GM20431 (cell line): ENCODE measurements around the gene UBE2D3.
"Not testable (repeated sequence)": the region's sequence is repeated elsewhere in the genome, so short reads cannot be mapped to it uniquely, and the experiment has no call there.

Source experiments
- in situ Hi-C: fragments of 300-500 bp; cut with MseI, MboI; formaldehyde crosslinking; loops from one replicate; pipeline ENCODE4 v1.15.0; 2020; ENCODE audit warnings: low sequenced_read_pairs; ENCODE audit not compliant: unreplicated experiment

Gene UBE2D3

DNA sequence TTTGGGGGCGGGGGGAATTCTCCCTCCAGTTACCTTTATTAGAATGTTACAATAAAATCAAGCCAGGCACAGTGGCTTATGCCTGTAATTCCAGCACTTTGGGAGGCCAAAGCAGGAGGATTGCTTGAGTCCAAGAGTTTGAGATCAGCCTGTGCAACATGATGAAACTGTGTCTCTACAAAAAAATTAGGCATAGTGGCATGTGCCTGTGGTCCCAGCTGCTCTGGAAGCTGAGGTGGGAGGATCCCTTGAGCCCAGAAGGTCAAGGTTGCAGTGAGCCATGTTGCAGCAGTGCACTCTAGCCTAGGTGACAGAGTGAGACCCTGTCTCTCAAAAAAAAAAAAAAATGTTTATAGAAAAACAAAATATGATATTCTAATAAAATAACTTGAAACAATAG lies 5.3 kb upstream of the UBE2D3 start:
- in situ Hi-C loops, result no loop called here

DNA sequence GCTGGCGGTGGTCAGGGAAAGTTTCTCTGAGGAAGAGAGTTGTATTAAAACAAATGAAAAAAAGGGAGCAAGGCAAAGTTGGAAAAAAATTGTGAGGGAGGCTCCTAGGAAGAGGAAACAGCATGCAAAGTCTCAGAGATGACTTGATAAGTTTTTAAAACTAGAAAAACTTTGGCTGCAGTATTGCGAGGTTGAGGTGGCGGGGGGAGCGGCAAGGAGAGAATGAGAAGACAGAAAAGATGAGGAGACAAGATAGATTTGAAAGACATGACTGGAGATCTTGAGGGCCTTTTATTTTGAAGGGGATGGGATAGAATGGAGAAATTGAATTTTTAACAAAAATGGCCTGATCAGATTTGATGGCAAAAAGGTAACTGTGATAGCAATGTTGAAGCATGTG lies 4.8 kb upstream of the UBE2D3 start:
- in situ Hi-C loops, result no loop called here

DNA sequence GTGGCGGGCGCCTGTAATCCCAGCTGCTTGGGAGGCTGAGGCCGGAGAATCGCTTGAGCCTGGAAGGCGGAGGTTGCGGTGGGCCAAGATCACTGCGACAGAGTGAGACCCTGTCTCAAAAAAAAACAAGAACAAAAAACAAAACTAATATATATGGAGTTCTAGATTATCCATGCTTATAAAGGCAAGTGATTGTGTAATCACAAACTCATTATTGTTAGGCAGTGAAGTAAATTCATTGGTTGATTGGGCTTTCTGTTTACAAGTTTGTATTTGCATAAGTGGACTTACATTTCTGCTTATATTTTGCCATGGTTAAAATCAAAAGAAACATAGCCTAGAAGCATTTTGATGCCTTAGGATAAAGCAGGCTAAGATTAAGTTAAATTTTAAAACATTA lies 2.5 kb upstream of the UBE2D3 start:
- in situ Hi-C loops, result no loop called here

DNA sequence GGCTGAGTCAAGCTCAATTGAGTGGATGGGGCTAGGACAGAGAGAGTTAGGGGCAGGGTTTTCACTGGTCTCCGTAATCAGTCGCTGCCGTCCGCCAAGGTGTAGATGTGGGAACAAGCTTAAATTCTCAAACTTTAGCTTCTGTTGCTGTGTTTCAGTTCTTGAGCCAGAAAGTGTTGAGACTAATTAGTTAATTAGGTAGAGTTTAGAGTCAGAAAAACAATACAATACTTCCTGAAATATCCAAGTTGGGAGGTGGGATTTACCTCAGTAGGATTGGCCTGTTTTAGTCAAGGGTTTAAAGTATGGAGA lies 1.1 kb upstream of the UBE2D3 start:
- in situ Hi-C loops, result no loop called here

DNA sequence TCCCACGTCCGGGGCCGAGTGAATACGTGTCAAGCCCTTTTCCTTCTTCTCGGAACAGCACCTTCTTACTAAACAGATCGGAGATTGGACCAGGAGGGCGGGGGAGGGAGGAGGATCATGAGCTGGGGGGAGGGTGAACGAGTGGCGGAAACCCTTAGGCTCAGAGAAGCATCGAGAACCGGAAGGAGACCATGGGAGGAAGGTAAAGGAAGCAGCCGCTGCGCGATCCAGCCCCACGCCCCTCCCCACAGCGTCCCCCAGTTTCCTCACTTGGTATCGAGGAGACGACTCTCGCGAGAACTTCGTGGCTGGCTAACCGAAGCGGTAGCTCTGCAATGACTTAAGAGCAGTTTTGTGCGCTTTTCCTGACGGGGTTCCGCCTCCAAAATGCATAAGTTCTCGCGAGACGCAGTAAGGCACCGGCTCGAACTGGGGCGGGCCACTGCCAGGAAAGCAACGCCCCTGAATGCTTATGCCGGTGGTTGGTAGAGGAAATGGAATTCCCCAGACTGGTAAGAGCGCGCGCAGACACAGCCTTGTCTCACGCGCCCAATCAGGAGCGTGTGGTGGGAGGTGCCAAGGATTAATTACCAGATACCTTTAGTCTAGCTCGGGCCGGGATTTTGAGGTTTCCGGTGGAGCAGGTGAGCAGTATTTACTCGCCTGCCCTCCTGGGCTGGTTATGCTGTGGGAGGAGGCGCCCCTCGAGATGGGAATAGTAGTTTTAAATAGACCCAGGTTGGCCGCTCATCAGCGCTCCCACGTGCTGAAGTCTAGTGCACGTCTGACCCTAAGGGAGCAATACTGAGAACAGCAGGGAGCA lies 534 bp upstream of the UBE2D3 start:
- in situ Hi-C loops, result no loop called here

DNA sequence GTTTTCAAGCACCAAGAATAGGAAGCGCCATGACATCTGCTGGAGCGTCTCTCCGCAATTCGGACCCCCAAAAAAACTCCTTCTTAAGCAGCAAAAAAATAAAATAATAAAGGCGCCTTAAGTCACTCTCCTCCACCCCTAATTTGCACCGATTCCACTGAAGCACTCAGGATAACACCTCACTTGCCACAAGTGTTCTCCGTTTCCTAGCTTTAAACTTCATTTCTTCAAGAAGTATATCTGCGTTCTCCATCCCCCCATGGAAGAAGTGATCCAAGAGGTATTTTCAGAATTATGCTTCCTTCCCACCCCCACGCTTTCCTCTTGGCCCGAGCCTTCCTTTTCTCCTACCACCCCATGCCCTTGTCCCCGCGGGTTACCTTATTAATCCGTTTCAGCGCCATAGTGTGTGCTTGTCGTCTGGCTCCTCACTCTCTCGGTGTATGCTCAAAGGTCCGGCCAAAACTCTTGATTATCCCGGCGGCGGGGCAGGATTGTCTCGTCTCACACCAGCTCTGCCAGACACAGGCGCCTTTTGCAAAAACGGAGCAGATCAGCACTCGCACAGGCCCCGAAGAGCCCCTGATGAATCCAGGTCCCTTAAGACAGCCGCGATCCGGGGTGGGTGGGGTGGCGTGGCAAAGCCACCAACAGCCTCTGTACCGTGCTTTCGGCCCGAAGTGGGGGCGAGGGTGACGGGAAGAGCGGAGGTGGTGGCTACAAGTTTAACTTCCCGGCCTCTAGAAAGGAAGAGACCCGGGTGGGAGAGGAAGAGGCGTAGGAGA lies 1.1 kb downstream of the UBE2D3 start:
- in situ Hi-C loops, result no loop called here

DNA sequence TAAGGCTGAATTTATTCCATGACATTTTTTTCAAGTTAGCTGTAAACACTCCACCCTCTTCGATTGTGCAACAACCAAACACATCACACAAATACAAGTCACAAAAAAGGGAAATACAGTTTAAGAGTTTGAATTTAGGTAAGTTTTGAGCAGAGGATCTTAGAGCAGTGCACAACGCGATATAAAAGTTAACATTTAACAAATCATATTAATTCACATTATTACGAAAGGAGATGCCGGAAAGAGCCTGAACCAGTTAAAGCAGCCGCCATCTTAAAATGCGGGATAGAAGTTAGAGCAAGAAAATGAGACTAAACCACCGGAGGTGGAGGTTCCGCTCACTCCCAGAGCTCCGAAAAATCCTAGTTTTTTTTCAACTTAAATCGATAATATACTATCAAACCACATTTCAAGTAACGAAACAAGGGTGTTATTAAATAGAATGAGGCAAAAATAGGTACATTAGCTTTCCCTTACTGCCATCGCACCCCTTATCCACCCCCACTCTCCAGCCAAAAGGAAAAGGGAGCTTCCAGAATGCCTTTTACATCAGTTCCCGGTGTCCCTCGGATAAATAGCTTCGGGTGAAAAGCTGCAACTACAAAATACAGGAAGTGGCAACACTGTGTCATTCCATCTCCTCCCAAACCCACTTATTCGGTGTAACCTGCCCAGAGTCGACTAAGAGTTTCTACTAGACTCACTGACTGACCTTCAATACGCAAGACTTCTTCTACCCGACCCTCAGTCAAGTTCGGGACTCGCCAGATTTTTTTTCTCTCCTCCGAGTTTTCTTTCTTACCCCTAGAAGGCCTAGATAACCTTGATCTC lies 1.9 kb downstream of the UBE2D3 start:
- in situ Hi-C loops, result no loop called here

DNA sequence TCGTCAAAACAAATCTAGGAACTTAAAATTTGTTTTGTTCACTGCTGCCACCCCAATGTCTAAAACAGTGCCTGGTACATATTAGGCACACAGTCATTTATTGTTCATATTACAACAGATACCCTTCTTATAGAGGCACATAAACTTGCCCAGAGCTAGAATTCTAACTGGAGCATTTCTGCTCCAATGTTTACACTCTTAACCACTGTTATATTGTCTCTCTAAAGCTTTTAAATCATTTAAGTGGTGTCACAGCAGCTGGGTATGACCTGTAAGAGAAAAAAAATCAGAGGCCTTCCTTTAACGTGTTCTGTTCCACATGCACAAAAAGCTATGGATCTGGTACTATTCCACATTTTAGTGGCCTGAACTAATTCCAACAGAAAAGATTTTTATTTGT lies 3.0 kb downstream of the UBE2D3 start:
- in situ Hi-C loops, result no loop called here

DNA sequence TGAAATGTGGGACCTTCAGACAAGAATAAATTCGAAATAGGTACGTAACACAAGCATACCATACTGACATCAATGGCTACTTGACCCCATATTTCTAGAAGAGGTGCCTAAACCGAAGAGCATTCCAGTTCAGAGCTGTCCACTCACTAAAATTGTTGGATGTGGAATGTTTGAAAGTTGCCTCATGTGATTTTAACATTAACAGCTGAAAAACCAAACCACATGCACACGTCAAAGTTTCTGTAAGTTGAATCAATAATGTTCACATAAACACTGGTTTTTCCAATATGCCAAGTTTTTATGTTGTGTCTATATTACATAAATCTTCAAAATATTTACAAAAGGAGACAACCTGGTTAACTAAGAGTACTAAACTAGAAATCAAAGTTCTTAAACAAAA lies 3.5 kb downstream of the UBE2D3 start:
- in situ Hi-C loops, result no loop called here

DNA sequence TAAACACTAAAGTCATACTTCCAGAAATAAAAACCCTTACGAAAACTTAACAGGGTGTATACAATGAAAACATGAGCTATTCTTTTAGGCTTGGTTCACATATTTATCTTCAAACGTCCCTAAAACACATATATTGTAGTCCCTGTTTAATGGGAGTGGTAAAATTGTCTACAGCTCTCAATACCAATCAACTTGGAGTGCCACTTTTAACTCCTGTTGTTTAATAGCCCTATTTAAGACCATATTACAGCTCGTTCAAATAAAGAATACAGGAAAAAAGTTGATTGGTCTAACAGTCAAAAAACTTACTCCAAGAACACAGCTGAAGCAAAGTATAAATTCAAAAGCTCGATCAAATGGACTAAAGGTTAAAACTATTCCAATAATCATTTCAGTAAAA lies 3.9 kb downstream of the UBE2D3 start:
- in situ Hi-C loops, result no loop called here

DNA sequence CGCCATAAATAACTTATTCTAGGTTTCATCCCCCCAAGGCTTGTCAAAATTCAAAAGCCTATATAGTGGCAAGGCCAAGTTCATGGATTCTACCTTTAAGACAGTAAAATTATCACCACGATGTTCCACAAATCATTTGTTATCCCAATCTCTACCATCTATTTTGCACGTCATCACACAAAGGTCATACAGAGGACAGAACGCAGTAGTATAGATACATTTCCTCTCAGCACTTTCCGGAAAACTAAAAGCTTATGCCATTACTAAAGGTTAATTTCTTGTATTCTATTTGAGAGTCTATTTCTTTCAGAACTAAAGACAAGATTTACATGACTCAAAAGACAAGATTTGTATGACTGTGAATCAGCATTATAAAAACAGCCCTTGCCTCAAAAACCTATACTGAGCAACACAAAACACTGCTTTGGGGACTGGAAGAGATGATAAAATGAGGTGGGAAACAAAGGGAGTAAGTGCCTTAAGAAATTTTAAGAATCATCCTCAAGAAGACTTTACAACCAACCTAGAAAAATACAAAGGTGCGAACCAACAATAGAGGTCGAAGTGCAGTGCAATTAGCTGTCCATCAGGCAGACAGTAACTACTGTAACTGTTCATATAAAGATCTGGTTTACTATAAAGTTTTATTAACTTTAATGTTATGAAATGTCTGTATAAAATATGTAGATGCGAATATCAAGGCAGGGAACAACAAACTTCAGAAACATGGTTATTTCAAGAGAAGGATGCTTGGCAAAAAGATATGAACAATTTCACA lies 7.6 kb downstream of the UBE2D3 start:
- in situ Hi-C loops, result no loop called here

DNA sequence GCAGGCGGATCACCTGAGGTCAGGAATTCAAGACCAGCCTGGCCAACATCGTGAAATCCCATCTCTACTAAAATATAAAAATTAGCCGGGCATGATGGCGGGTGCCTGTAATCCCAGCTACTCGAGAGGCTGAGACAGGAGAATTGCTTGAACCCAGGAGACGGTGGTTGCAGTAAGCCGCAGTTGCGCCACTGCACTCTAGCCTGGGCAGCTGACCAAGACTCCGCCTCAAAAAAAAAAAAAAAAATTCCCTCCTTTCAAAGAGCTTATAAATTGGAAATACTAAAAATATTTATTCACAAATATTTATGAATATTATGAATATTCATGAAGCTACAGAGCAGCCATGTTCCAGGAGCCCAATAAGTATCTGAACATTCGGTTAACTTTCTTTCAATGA lies 8.3 kb downstream of the UBE2D3 start:
- in situ Hi-C loops, result not testable (repeated sequence)

DNA sequence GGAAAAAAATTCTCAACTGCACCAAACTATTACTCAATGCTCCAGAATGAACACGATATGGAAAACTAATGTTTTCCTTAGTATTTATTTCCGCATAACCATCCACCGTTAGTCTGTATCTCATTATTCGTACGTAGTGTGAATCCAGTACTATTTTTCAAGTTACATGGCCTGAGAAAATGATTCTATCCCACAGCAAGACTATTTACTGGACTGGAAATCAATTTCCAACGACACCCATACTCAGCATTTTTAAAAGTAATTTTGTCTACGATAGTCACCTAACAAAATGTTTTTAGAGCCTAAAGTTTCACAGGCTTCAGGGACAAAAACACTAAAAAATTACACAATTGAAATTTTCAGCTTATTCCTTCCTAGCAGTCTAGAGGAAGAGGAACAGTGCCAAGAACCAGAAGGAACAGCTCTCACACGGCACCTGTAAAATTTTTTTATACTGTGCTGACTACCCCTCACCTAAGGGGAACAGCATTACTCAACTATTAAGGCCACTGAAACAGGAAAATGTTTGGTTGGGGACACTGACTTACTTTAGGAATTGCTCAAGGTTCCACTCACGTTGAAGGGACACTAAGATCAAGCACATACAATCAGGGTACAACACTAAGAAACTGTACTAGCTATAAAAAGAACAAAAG lies 9.6 kb downstream of the UBE2D3 start:
- in situ Hi-C loops, result no loop called here

DNA sequence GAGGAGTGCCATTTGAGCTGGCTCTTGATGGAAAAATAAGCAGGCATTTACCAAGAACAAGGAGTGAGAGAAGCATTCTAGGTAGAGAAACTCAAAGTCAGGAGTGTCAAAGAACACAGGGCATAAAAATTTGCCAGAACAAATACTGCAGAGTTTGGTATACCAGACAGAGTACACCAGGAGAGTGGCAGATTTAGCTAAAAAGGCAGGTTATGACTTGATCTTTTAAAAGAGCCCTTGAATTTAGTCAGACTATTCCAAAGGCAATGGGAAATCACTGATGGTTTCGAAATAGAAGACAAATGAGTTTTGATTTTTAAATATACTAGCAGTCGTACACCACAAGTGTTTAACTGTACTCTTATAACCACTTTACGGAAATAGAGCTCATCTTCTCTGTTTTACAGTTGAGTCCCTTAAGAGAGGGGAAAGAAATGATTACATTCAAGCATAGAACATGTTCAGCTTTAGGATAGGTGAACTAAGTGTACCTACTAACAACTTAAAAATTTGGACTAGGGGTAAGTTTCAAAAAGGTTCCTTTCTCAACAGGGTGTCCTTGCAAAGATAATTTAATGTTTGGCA lies 10.2 kb downstream of the UBE2D3 start:
- in situ Hi-C loops, result no loop called here

DNA sequence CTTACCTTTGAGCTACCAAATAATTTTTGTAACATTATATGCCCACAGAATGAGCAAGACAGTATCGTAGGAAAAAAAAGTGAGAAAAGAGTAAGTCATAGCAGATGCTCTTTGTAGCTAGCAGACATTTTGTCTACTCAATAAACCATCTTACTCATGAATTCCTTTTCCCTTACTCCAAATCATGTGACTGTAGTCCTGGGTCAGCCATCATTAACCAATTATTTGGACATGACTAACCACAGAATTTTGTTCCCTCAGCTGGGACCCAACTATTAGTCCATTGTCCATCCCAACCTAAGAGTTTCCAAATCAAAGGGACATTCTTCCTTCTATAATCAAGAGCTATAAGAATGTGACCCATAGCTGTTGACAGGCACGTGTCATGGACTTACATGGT lies 11.4 kb downstream of the UBE2D3 start:
- in situ Hi-C loops, result no loop called here

DNA sequence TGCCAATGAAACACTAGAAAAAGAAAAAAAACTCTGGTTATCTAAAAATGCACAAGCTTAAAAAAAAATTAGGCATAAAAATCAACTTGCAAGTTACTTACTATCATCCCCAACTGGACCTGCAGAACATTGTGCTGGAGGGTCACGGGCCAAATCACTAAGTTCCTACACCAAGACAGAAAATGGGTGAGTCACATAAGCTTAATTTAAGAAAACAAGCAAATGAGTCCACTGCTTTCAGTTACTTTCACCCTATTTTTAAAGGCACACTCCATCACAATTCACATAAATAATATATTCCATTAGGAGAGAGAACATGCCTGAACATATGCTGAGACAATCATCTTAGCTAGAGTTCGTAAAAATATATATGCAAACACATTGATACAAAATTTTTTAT lies 17.7 kb downstream of the UBE2D3 start:
- in situ Hi-C loops, result no loop called here

DNA sequence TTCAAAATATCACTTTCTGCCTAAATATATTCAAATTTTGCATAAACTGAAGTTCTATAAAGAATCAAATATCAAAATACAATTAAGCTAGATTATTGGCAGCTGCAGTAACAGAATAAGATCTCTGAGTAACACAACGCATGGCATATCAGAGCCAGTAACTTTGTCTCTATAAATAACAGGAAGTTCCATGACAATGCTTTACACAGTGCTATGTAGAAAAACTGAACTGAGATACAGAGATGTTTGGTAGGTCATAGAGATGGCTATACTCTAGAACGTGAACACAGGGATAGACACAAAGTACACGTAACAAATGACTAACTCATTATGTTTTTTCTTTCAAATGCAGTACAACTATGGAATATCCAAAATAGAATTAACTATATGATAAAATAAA lies 18.2 kb downstream of the UBE2D3 start:
- in situ Hi-C loops, result no loop called here

DNA sequence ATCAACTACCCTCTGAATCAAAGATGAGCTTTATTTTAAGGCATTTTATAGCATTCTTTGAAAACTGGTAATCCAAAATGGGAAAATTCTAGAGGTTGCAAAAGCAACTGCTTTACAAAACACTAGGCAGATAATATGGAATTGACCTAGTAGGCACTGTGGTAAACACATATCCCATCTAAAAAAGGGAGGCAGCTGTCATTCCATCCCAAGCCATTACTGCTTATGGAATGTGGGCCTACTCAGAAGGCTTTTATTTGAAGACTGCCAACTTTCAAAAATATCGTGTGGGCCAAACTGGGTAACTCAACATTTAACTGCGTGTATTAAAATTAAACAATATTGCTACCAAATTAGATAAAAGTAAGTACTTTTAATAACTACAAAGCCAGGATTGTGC lies 19.3 kb downstream of the UBE2D3 start:
- in situ Hi-C loops, result no loop called here

DNA sequence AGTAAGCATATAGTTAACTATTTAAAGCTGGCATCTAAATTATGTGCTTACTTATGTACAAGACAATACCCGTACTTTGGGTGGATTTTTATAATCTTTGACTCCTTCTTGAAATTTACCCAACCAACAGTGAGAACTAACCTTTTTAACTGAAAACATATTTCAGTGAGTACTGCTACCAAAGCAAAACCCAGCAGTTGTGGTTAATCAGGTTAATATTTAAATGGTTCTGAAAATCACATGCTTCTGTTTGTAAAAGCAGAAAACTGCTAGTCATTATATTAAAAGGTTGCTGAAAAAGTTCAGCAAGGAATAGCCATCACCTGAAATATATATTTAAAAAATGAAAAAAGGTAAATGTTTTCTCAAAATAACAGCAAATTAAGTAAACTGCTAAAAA lies 20.0 kb downstream of the UBE2D3 start:
- in situ Hi-C loops, result no loop called here
